Testis (tissue), 5 donors: ENCODE data around the gene ADCY5. TPM values are rescaled to one million over a fixed set of nuclear protein-coding genes. Genes with fewer than 3 reads are reported as not detected.

Experiments
- DNase-seq: peaks from one replicate; pipeline ENCODE4 v3.0.0-alpha.2; 2019
- H3K27ac ChIP-seq, 2 donors: fragments of 200-600 bp; sonication (generic); one replicate each; pipeline ENCODE4 v1.5.1; 2019
- H3K27me3 ChIP-seq: fragments of 200-600 bp; sonication (generic); one replicate; pipeline ENCODE4 v1.5.1; 2019
- H3K36me3 ChIP-seq: fragments of 200-600 bp; sonication (generic); one replicate; pipeline ENCODE4 v1.5.1; 2017; ENCODE audit warnings: low read depth; ENCODE audit errors: missing control alignments
- H3K4me1 ChIP-seq: fragments of 200-600 bp; sonication (generic); one replicate; pipeline ENCODE4 v1.5.1; 2019
- H3K4me3 ChIP-seq, 2 donors: fragments of 200-600 bp; sonication (generic); one replicate each; pipeline ENCODE4 v1.5.1; 2017 to 2019
- H3K9me3 ChIP-seq: fragments of 200-600 bp; sonication (generic); one replicate; pipeline ENCODE4 v1.5.1; 2017
- CTCF ChIP-seq, 3 experiments: fragments of 450-650 bp in 2 of 3; fragments of 200-600 bp in 1 of 3; sonication (generic) in 1 of 3; IDR thresholded peaks; one replicate each; pipeline ENCODE4 v1.5.1; 2016 to 2019; ENCODE audit warnings: antibody characterized with exemption in 3 of 3, mild to moderate bottlenecking in 2 of 3, moderate library complexity in 1 of 3
- POLR2A ChIP-seq: fragments of 450-650 bp; IDR thresholded peaks from one replicate; pipeline ENCODE4 v1.6.1; 2017; ENCODE audit warnings: antibody characterized with exemption, mild to moderate bottlenecking, moderate library complexity
- WGBS, 2 donors: methylation state at CpG; one replicate each; pipeline ENCODE4 v1.1.5; 2018; 5-methylcytosine and 5-hydroxymethylcytosine counted together
- intact Hi-C: fragments of 100-400 bp; cut with DNase I; formaldehyde crosslinking; loops from one replicate; pipeline ENCODE4 v1.15.1; 2023; ENCODE audit warnings: low total_unique reads
- long read RNA-seq, 2 donors: transcript quantifications; one replicate each; lab custom pipeline, GENCODE V29; 2026
- polyA plus RNA-seq: library from polyadenylated mRNA; stranded (reverse); fragments of 350-450 nt; fragmentation: Illumina TruSeq; extraction: RNeasy Lipid Tissue Mini Kit (QIAGEN cat#74804); gene quantifications from one replicate; pipeline ENCODE4 v1.2.3, GENCODE V29; 2014; ENCODE audit warnings: low read depth, low replicate concordance; ENCODE audit not compliant: insufficient read depth
- total RNA-seq, 2 donors: library from RNA; depleted of rRNA; stranded (reverse); fragments of >200 nt; gene quantifications; one replicate each; pipeline ENCODE4 v1.2.3, GENCODE V29; 2016

Gene ADCY5
- total RNA-seq (10 to 100 TPM; 33.6 to 41.6 TPM), polyA plus RNA-seq (16.5 TPM)
- long read RNA-seq, donor 1: 0 reads
- long read RNA-seq, donor 2, full-length matches to known transcripts: 1 of 1 reads
- long read RNA-seq, donor 2, partial matches to known transcripts: 0 of 1 reads
- long read RNA-seq, donor 2, other reads (novel, unspliced or antisense): 0 of 1 reads

GRCh38 chr3:123448536-123449101 is at the start of gene ADCY5:
TSS of gene ADCY5 (minus strand) at chr3:123449090. CDS start at chr3:123448545, 545 bp downstream.
- intact Hi-C loops: loop anchor here (10.0 kb wide), 1 partner anchor 114 kb away; no protein-coding TSS in a partner anchor
- DNase-seq: no peak
- Histone ChIP-seq H3K4me1 (peaks cover 9% of the 10 kb centered on the region), H3K27me3 (no peaks in the 10 kb centered on the region), H3K9me3 (no peaks in the 10 kb centered on the region), H3K4me3 (peak within 1 kb of the TSS; percentile 75 to 78), H3K27ac (peak within 1 kb of the TSS; percentile 94 to 95), H3K36me3 (no peaks in the 10 kb centered on the region)
- WGBS, 2 donors: 1% methylated on average over 59 of the region's 67 CpGs; no CpG with 5 or more reads in 1 of the 2 donors
- TF ChIP-seq POLR2A: no peak
- TF ChIP-seq CTCF (IDR thresholded peaks at IDR 0.05): no peak

- peaks cover 4% of the 10 kb centered on the region for H3K4me1 ChIP-seq
- TF ChIP-seq POLR2A: no peak
- no peak for TF ChIP-seq CTCF (IDR thresholded peaks at IDR 0.05)
- 79 to 84% methylated on average over 4 of the region's 4 CpGs for WGBS, 2 donors
- intact Hi-C loops: no loop called here
- H3K9me3 ChIP-seq: no peaks in the 10 kb centered on the region
- no peaks in the 10 kb centered on the region for H3K27me3 ChIP-seq
- H3K36me3 ChIP-seq: no peaks in the 10 kb centered on the region
- no peak overlapping the region for H3K4me3 ChIP-seq
- no peak for DNase-seq
- H3K27ac ChIP-seq: no peak overlapping the region
These were observed 45.0 kb upstream of the ADCY5 start for GRCh38 chr3:123493912-123494311.

GRCh38 chr3:123491966-123492587 is 43.2 kb upstream of the ADCY5 start:
- Histone ChIP-seq H3K4me3 (no peak overlapping the region), H3K27ac (no peak overlapping the region), H3K9me3 (no peaks in the 10 kb centered on the region), H3K27me3 (no peaks in the 10 kb centered on the region), H3K36me3 (no peaks in the 10 kb centered on the region), H3K4me1 (peaks cover 9% of the 10 kb centered on the region)
- no peak for TF ChIP-seq POLR2A
- no peak for TF ChIP-seq CTCF (IDR thresholded peaks at IDR 0.05)
- WGBS, 2 donors: 84 to 94% methylated on average over 4 of the region's 4 CpGs
- intact Hi-C loops: no loop called here
- no peak for DNase-seq

GRCh38 chr3:123489400-123490004 is 40.6 kb upstream of the ADCY5 start:
- Histone ChIP-seq H3K4me3 (no peak overlapping the region), H3K27ac (peak overlapping the region in 1 of 2 donors; percentile 57), H3K36me3 (no peaks in the 10 kb centered on the region), H3K27me3 (no peaks in the 10 kb centered on the region), H3K4me1 (peaks cover 9% of the 10 kb centered on the region), H3K9me3 (no peaks in the 10 kb centered on the region)
- TF ChIP-seq POLR2A (no peak), CTCF (IDR thresholded peaks at IDR 0.05) (peak; percentile 75 to 87 (median 86))
- peak; percentile 80 for DNase-seq
- WGBS, 2 donors: 25 to 34% methylated on average over 8 of the region's 8 CpGs
- intact Hi-C loops: loop anchor here (2.0 kb wide), 1 partner anchor 161 kb away; no protein-coding TSS in a partner anchor
